Measurements from ENCODE around the gene ATP10A.

ATP10A gene

DNA sequence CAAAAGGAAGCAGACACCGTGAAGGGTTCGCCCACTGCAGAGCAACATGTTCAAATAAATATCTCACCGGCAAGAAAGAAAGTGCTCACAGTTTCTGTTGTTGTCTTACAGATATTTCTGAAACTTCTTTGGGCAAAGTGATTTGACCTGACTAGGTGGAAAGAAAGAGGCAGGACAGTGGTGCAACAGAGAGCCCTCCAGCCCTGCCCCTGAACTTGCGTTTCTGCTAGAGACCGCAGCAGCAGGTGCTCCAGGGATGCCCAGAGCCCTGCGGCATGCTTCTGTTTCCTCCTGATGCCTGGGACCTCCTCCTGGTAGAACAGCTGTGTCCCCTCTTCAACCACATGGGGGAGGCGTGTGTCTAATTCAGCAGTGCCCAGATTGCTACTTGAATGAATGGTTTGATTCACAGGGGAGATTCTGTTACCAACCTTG, 123.4 kb downstream of the ATP10A start:
- H4K20me1 ChIP-seq: peaks cover 81% of the 10 kb centered on the region
- no peak overlapping the region for H3K27ac ChIP-seq
- TF ChIP-seq Cebpa-rat (IDR thresholded peaks at IDR 0.05): no peak
- H3K9ac ChIP-seq: no peak overlapping the region
- no peak overlapping the region for H3K4me3 ChIP-seq
- H3K36me3 ChIP-seq: peaks cover 15% of the 10 kb centered on the region
- peaks cover 60% of the 10 kb centered on the region for H3K4me1 ChIP-seq
- H3K27me3 ChIP-seq: no peaks in the 10 kb centered on the region
- H3K4me2 ChIP-seq: peak overlapping the region; percentile 92
- no peaks in the 10 kb centered on the region for H3K9me3 ChIP-seq

- Histone ChIP-seq H3K9me3 (no peaks in the 10 kb centered on the region), H3K27ac (no peak overlapping the region), H3K4me1 (peaks cover 54% of the 10 kb centered on the region), H3K9ac (no peak overlapping the region), H3K27me3 (no peaks in the 10 kb centered on the region), H3K4me3 (no peak overlapping the region), H3K36me3 (peaks cover 28% of the 10 kb centered on the region), H3K4me2 (no peak overlapping the region; the same call in 1 of the 2 replicates), H4K20me1 (peaks cover 68% of the 10 kb centered on the region)
- peak; percentile 95 for TF ChIP-seq Cebpa-rat (IDR thresholded peaks at IDR 0.05)
Measured at GRCh38 chr15:25738171-25738965, 124.8 kb downstream of the ATP10A start.

DNA sequence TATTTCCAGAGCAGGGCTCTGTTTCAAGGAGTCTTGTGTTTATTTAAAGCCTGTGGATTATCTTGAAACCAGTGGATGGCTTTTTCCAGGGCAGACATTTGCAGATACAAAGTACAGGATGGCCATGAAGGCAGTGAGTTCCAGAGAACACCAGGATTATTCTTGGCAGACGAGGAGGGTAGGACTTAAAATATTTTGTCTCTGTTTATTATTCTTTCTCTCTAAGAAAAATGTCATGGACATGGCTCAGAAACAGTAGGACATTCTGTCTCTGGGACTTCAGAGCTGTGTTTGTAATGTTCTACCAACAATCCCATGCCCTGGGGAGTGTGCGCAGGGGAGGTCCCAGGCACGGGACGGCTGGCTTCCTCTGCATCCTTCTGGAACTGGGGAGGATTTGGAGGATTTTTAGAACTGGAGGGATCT, 125.9 kb downstream of the ATP10A start:
- Histone ChIP-seq H3K27ac (0 out of 2 replicates have a peak overlapping the region, but pooled peaks have one; percentile 6), H4K20me1 (peaks cover 57% of the 10 kb centered on the region)
- TF ChIP-seq Cebpa-rat (IDR thresholded peaks at IDR 0.05): no peak

GRCh38 chr15:25736461-25736860, 126.7 kb downstream of the ATP10A start:
- H3K27ac ChIP-seq: no peak overlapping the region
- no peak overlapping the region for H3K9ac ChIP-seq
- H4K20me1 ChIP-seq: peaks cover 49% of the 10 kb centered on the region
- H3K4me1 ChIP-seq: peaks cover 34% of the 10 kb centered on the region
- peaks cover 33% of the 10 kb centered on the region for H3K36me3 ChIP-seq
- H3K27me3 ChIP-seq: no peaks in the 10 kb centered on the region
- H3K4me2 ChIP-seq: no peak overlapping the region
- H3K4me3 ChIP-seq: no peak overlapping the region
- TF ChIP-seq Cebpa-rat (IDR thresholded peaks at IDR 0.05): no peak
- H3K9me3 ChIP-seq: no peaks in the 10 kb centered on the region

More for the DNA sequence above, 125.9 kb downstream of the ATP10A start:
- Histone ChIP-seq H3K4me2 (no peak overlapping the region), H3K36me3 (peaks cover 33% of the 10 kb centered on the region), H3K4me1 (peaks cover 42% of the 10 kb centered on the region), H3K4me3 (no peak overlapping the region), H3K9me3 (no peaks in the 10 kb centered on the region), H3K27me3 (no peaks in the 10 kb centered on the region), H3K9ac (no peak overlapping the region)

DNA sequence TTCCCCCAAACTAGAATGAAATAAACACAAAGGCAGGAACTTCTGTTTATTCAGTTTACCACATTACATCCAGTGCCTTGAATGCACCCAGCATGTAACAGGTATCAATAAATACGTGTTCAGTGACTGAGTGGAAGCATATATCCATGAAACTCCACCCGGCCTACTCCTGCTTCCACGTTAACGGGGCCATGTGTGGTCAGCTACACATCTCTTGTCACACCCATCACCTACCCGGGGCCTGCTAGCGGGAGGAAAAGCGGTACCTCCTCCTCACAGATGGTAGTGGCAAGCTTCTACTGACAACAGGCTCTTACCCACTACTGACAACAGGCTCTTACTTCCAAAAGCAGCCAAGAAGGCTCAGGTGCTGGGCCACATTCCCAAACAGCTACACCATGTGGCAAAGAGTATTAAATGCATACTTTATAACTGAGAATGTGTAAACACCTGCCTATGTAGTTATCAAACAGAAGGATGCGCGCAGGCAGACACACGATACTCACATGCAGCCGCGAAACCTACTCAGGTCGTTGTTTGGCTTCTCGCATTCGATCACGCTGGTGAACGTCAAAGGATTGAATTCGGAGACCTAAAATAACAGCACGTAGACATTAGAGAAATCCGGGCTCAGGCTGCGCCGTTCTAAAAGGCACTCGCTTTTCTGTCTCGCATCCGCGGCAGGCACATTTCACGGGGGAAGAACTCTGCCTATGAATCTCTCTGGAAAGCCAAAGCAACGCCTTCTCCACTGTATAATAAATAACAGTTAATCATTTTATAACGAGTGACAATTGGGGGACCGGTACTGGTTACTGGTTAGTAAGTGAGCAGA, 127.4 kb downstream of the ATP10A start:
- H3K9ac ChIP-seq: no peak overlapping the region

GRCh38 chr15:25734680-25735355, 128.3 kb downstream of the ATP10A start:
- Histone ChIP-seq H3K4me2 (no peak overlapping the region), H3K9ac (no peak overlapping the region), H3K4me3 (no peak overlapping the region), H3K27me3 (no peaks in the 10 kb centered on the region), H3K9me3 (no peaks in the 10 kb centered on the region), H3K36me3 (peaks cover 38% of the 10 kb centered on the region), H3K27ac (no peak overlapping the region), H4K20me1 (peaks cover 32% of the 10 kb centered on the region), H3K4me1 (peaks cover 18% of the 10 kb centered on the region)
- TF ChIP-seq Cebpa-rat (IDR thresholded peaks at IDR 0.05): no peak

More for the DNA sequence above, 127.4 kb downstream of the ATP10A start:
- no peak overlapping the region for H3K27ac ChIP-seq
- H3K36me3 ChIP-seq: peaks cover 37% of the 10 kb centered on the region
- H4K20me1 ChIP-seq: peaks cover 42% of the 10 kb centered on the region
- TF ChIP-seq Cebpa-rat (IDR thresholded peaks at IDR 0.05): no peak
- no peaks in the 10 kb centered on the region for H3K27me3 ChIP-seq
- H3K4me3 ChIP-seq: no peak overlapping the region
- H3K4me2 ChIP-seq: no peak overlapping the region
- peaks cover 28% of the 10 kb centered on the region for H3K4me1 ChIP-seq
- no peaks in the 10 kb centered on the region for H3K9me3 ChIP-seq

GRCh38 chr15:25733856-25734679, 129.1 kb downstream of the ATP10A start:
- Histone ChIP-seq H3K9me3 (no peaks in the 10 kb centered on the region), H3K4me3 (no peak overlapping the region), H3K27me3 (no peaks in the 10 kb centered on the region), H3K27ac (no peak overlapping the region), H3K36me3 (peaks cover 38% of the 10 kb centered on the region), H4K20me1 (peaks cover 25% of the 10 kb centered on the region), H3K9ac (no peak overlapping the region), H3K4me2 (no peak overlapping the region), H3K4me1 (peaks cover 11% of the 10 kb centered on the region)
- no peak for TF ChIP-seq Cebpa-rat (IDR thresholded peaks at IDR 0.05)

DNA sequence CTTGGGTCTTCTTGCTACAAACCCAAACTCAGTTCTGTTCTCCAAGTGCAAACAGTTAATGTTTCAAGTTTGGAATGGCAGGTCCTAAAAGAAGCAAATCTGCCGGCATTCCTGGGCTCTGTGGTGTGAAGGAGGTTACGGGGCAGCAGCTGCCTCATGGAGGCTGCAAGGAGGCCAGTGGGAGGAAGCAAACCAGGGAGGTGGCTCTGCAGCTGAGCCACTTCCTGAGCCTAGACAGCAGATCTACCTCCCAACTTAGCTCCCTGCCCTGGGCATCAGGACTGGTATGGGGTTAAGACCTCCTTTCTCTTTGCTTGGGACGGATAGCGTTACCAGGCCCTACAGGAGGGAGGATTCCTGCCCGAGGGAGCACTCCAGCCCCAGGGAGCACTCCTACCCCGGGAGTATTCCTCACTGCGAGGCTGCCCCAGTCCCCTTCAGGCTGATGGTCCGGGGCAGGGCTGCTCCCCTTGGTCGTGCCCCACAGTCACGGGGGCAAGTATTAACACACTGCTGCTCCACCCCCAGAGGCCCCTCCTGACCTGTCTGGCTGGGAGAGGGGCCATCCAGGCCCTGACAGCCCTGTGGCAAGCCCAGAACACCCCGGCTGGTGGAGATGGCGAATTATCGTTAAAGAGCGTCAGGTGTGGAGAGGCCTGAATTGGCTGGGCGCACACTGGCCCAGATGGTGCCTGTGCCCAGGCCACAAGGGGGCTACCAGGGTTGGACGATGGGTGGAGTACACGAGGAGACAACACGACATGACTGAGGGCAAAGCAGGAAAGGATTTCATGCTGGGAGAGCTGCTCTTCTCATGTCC, 129.9 kb downstream of the ATP10A start:
- Histone ChIP-seq H3K27me3 (no peaks in the 10 kb centered on the region), H3K27ac (no peak overlapping the region), H3K9ac (no peak overlapping the region), H3K9me3 (no peaks in the 10 kb centered on the region), H3K36me3 (peaks cover 38% of the 10 kb centered on the region), H3K4me2 (no peak overlapping the region), H4K20me1 (peaks cover 17% of the 10 kb centered on the region), H3K4me3 (no peak overlapping the region), H3K4me1 (peaks cover 2% of the 10 kb centered on the region; the same call in 1 of the 2 replicates)
- no peak for TF ChIP-seq Cebpa-rat (IDR thresholded peaks at IDR 0.05)
